ENCODE results near the gene FKBP5.

- TF ChIP-seq CTCF (IDR thresholded peaks at IDR 0.05) (no peak), POLR2AphosphoS5 (IDR thresholded peaks at IDR 0.05; ENCODE audit: insufficient read depth in 1 of 2, low read depth in 1 of 2) (no peak), POLR2A (IDR thresholded peaks at IDR 0.05) (no peak)
Measured at GRCh38 chr6:35554811-35555210, 133.9 kb downstream of the FKBP5 start.
